Neural cell (in vitro differentiated cells): ENCODE measurements around the gene SNX24. TPM values are rescaled to one million over a fixed set of nuclear protein-coding genes. Genes with fewer than 3 reads are reported as not detected.

Experiments
- H2AFZ ChIP-seq: fragments of 200-600, 300-800 bp; sonication (generic), shearing (Covaris generic); 2 replicates; pipeline ENCODE4 v1.6.0; 2014; ENCODE audit warnings: low read depth, mild to moderate bottlenecking, antibody characterized with exemption, low read length, moderate library complexity
- H3F3A ChIP-seq: fragments of 200-600 bp; shearing (Covaris generic); 2 replicates; pipeline ENCODE4 v1.6.1; 2016; ENCODE audit warnings: mild to moderate bottlenecking, moderate library complexity, mixed read lengths, antibody characterized with exemption, low read length; ENCODE audit not compliant: insufficient read depth, poor library complexity, severe bottlenecking
- H3K27ac ChIP-seq: fragments of 200-600, 300-800 bp; sonication (generic), shearing (Covaris generic); 2 replicates; pipeline ENCODE4 v1.5.1; 2014; ENCODE audit warnings: mild to moderate bottlenecking, low read length, moderate library complexity
- H3K27me3 ChIP-seq: fragments of 300-800, 200-600 bp; sonication (generic), shearing (Covaris generic); 2 replicates; pipeline ENCODE4 v1.6.0; 2014; ENCODE audit warnings: mild to moderate bottlenecking, low read depth, low read length, moderate library complexity; ENCODE audit not compliant: insufficient read depth
- H3K36me3 ChIP-seq: fragments of 300-800, 200-600 bp; sonication (generic), shearing (Covaris generic); 2 replicates; pipeline ENCODE4 v1.5.1; 2014; ENCODE audit warnings: mild to moderate bottlenecking, antibody characterized with exemption, low read length, moderate library complexity; ENCODE audit not compliant: insufficient read depth
- H3K4me2 ChIP-seq: fragments of 300-800, 200-600 bp; sonication (generic), shearing (Covaris generic); 2 replicates; pipeline ENCODE4 v1.6.0; 2014; ENCODE audit warnings: mild to moderate bottlenecking, low read length
- H3K4me3 ChIP-seq: fragments of 300-800, 200-600 bp; sonication (generic), shearing (Covaris generic); 2 replicates; pipeline ENCODE4 v1.5.1; 2014; ENCODE audit warnings: mild to moderate bottlenecking, low read length, moderate library complexity
- H3K79me2 ChIP-seq: fragments of 200-600 bp; shearing (Covaris generic); replicated peaks from 2 replicates; pipeline ENCODE4 v1.6.0; 2014; ENCODE audit warnings: mild to moderate bottlenecking, low read length, moderate library complexity; ENCODE audit not compliant: insufficient read depth
- H3K9ac ChIP-seq: fragments of 300-800, 200-600 bp; sonication (generic), shearing (Covaris generic); 2 replicates; pipeline ENCODE4 v1.6.1; 2016; ENCODE audit warnings: mild to moderate bottlenecking, low read length, mixed read lengths
- H3K9me2 ChIP-seq: fragments of 200-600 bp; shearing (Covaris generic); 2 replicates; pipeline ENCODE4 v1.6.1; 2016; ENCODE audit warnings: mild to moderate bottlenecking, low read length, mixed read lengths; ENCODE audit not compliant: insufficient read depth
- H3K9me3 ChIP-seq: fragments of 200-600, 300-800 bp; sonication (generic), shearing (Covaris generic); 2 replicates; pipeline ENCODE4 v1.6.1; 2016; ENCODE audit warnings: mild to moderate bottlenecking, mixed run types, low read length, moderate library complexity, mixed read lengths
- H4K20me1 ChIP-seq: fragments of 200-600 bp; shearing (Covaris generic); 2 replicates; pipeline ENCODE4 v1.6.1; 2016; ENCODE audit warnings: mild to moderate bottlenecking, mixed run types; ENCODE audit not compliant: insufficient read depth
- EP300 ChIP-seq: fragments of 450-650 bp; conservative IDR thresholded peaks from 2 replicates; pipeline ENCODE4 v1.6.1; 2014; ENCODE audit warnings: antibody characterized with exemption, mild to moderate bottlenecking, moderate library complexity; ENCODE audit not compliant: poor library complexity, severe bottlenecking
- EZH2 ChIP-seq: fragments of 200-600, 300-800 bp; shearing (Covaris generic), sonication (generic); IDR thresholded peaks from 2 replicates; pipeline ENCODE4 v1.6.1; 2014; ENCODE audit warnings: antibody characterized with exemption, low read length, borderline replicate concordance, mild to moderate bottlenecking; ENCODE audit not compliant: insufficient read depth, poor library complexity, severe bottlenecking
- MXI1 ChIP-seq: fragments of 450-650 bp; conservative IDR thresholded peaks from 2 replicates; pipeline ENCODE4 v1.6.1; 2014; ENCODE audit warnings: antibody characterized with exemption, mild to moderate bottlenecking; ENCODE audit not compliant: poor library complexity, severe bottlenecking
- POLR2AphosphoS5 ChIP-seq: IDR thresholded peaks from 2 replicates; pipeline ENCODE4 v1.6.1; 2012
- RAD21 ChIP-seq: fragments of 450-650 bp; conservative IDR thresholded peaks from 2 replicates; pipeline ENCODE4 v1.6.1; 2014; ENCODE audit warnings: antibody characterized with exemption, mild to moderate bottlenecking, moderate library complexity
- SMC3 ChIP-seq: fragments of 450-650 bp; conservative IDR thresholded peaks from 2 replicates; pipeline ENCODE4 v1.6.1; 2014; ENCODE audit warnings: antibody characterized with exemption, mild to moderate bottlenecking, moderate library complexity; ENCODE audit not compliant: poor library complexity
- TAF1 ChIP-seq: IDR thresholded peaks from 2 replicates; pipeline ENCODE4 v1.6.1; 2012; ENCODE audit warnings: low read depth
- polyA plus RNA-seq: library from polyadenylated mRNA; depleted of rRNA; stranded (reverse); fragments of >200 nt; gene quantifications from 2 replicates; pipeline ENCODE4 v1.2.3, GENCODE V29; 2014
- TF ChIP-seq, protein P1 (sequence below): fragments of 450-650 bp; IDR thresholded peaks from 2 replicates; pipeline ENCODE4 v1.5.1; 2014; ENCODE audit warnings: antibody characterized with exemption, mild to moderate bottlenecking, moderate library complexity; ENCODE audit not compliant: poor library complexity, severe bottlenecking
- TF ChIP-seq, protein P2 (sequence below): IDR thresholded peaks from 2 replicates; pipeline ENCODE4 v1.6.1; 2012; ENCODE audit warnings: borderline replicate concordance

SNX24 gene
- polyA plus RNA-seq, 1 donor from 2014 or later = 12.8 TPM

DNA sequence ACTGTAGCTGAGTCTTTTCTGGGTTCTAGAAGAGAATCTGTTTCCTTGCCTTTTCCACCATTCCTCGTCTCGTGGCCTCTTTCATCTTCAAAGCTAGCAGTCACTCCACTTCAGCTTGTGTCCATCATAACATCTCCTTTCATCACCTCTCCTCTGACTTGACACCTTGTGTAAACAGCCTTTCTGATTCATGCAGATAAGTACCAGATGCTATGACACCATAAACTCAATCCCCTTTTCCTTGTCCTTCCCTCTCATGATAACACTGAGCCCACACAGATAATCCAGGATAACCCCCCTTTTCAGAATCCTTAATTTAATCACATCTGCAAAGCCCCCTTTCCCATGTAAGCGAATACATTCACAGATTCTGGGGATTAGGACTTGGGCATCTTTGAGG lies 95.5 kb downstream of the SNX24 start:
- TF ChIP-seq, protein P1, sequence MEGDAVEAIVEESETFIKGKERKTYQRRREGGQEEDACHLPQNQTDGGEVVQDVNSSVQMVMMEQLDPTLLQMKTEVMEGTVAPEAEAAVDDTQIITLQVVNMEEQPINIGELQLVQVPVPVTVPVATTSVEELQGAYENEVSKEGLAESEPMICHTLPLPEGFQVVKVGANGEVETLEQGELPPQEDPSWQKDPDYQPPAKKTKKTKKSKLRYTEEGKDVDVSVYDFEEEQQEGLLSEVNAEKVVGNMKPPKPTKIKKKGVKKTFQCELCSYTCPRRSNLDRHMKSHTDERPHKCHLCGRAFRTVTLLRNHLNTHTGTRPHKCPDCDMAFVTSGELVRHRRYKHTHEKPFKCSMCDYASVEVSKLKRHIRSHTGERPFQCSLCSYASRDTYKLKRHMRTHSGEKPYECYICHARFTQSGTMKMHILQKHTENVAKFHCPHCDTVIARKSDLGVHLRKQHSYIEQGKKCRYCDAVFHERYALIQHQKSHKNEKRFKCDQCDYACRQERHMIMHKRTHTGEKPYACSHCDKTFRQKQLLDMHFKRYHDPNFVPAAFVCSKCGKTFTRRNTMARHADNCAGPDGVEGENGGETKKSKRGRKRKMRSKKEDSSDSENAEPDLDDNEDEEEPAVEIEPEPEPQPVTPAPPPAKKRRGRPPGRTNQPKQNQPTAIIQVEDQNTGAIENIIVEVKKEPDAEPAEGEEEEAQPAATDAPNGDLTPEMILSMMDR = no peak
- TF ChIP-seq POLR2AphosphoS5 = no peak
- no peak for TF ChIP-seq SMC3
- no peak for TF ChIP-seq EP300
- TF ChIP-seq TAF1 = no peak
- TF ChIP-seq MXI1 = no peak
- no peak for TF ChIP-seq EZH2
- no peak for TF ChIP-seq RAD21
- TF ChIP-seq, protein P2, sequence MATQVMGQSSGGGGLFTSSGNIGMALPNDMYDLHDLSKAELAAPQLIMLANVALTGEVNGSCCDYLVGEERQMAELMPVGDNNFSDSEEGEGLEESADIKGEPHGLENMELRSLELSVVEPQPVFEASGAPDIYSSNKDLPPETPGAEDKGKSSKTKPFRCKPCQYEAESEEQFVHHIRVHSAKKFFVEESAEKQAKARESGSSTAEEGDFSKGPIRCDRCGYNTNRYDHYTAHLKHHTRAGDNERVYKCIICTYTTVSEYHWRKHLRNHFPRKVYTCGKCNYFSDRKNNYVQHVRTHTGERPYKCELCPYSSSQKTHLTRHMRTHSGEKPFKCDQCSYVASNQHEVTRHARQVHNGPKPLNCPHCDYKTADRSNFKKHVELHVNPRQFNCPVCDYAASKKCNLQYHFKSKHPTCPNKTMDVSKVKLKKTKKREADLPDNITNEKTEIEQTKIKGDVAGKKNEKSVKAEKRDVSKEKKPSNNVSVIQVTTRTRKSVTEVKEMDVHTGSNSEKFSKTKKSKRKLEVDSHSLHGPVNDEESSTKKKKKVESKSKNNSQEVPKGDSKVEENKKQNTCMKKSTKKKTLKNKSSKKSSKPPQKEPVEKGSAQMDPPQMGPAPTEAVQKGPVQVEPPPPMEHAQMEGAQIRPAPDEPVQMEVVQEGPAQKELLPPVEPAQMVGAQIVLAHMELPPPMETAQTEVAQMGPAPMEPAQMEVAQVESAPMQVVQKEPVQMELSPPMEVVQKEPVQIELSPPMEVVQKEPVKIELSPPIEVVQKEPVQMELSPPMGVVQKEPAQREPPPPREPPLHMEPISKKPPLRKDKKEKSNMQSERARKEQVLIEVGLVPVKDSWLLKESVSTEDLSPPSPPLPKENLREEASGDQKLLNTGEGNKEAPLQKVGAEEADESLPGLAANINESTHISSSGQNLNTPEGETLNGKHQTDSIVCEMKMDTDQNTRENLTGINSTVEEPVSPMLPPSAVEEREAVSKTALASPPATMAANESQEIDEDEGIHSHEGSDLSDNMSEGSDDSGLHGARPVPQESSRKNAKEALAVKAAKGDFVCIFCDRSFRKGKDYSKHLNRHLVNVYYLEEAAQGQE = no peak
- no peaks in the 10 kb centered on the region for H3K79me2 ChIP-seq
- no peaks in the 10 kb centered on the region for H3K36me3 ChIP-seq
- H3F3A ChIP-seq = no peaks in the 10 kb centered on the region
- H3K27ac ChIP-seq = no peak overlapping the region
- no peaks in the 10 kb centered on the region for H4K20me1 ChIP-seq
- H3K4me3 ChIP-seq = no peak overlapping the region
- H3K9me2 ChIP-seq = no peaks in the 10 kb centered on the region
- no peaks in the 10 kb centered on the region for H3K27me3 ChIP-seq
- no peaks in the 10 kb centered on the region for H3K9me3 ChIP-seq
- no peak overlapping the region for H3K9ac ChIP-seq
- H3K4me2 ChIP-seq = no peak overlapping the region
- no peak overlapping the region for H2AFZ ChIP-seq

DNA sequence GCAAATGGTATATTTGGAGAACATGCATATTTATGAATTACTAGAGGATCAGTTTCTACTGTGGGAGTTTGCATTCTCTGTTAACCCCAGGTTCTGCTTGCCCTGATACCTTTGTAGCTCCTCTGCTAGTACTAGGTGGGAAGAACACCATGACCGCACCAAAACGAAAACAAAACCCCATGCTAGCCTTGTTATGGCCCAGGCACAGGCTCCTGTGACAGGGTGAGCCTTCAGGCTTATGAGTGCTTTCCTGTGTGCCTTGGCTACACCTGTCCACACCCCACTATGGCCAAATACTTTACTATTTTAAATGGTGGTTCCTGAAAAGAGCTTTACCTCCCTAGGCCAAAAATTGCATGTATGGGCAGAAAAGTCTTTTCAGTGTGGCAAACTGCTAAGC lies 96.3 kb downstream of the SNX24 start:
- no peak overlapping the region for H2AFZ ChIP-seq

More for the DNA sequence above, 96.3 kb downstream of the SNX24 start:
- no peaks in the 10 kb centered on the region for H3K27me3 ChIP-seq
- TF ChIP-seq POLR2AphosphoS5 (no peak), SMC3 (no peak), RAD21 (no peak), MXI1 (no peak), TAF1 (no peak), EP300 (no peak), EZH2 (no peak)
- TF ChIP-seq, protein P2 = no peak
- TF ChIP-seq, protein P1 = no peak
- H3K9me2 ChIP-seq = no peaks in the 10 kb centered on the region
- no peaks in the 10 kb centered on the region for H3K9me3 ChIP-seq
- H3K9ac ChIP-seq = no peak overlapping the region
- no peak overlapping the region for H3K4me3 ChIP-seq
- no peaks in the 10 kb centered on the region for H3F3A ChIP-seq
- no peaks in the 10 kb centered on the region for H3K36me3 ChIP-seq
- H3K4me2 ChIP-seq = no peak overlapping the region
- no peaks in the 10 kb centered on the region for H3K79me2 ChIP-seq
- H3K27ac ChIP-seq = no peak overlapping the region
- no peaks in the 10 kb centered on the region for H4K20me1 ChIP-seq
